ENCODE results near the gene MPL. TPM values are rescaled to one million over a fixed set of nuclear protein-coding genes. Genes with fewer than 3 reads are reported as not detected.
A peak's percentile ranks its signal among the peaks of the same experiment; 100 is the strongest.

The MPL gene
- total and polyA plus RNA-seq, 2 of the 8 experiments (the other 6 are each of a cell fraction or from before 2014, with no cell fraction given) = 0.08 TPM; not detected in 1

GRCh38 chr1:43358746-43359693, 21.4 kb downstream of the MPL start, which contains the start of gene CDC20 (continued):
- TF ChIP-seq TAF7 (optimal IDR thresholded peaks at IDR 0.05; ENCODE audit: borderline replicate concordance, low read depth, low read length) (peak; percentile 71), RAD21 (IDR thresholded peaks at IDR 0.05 in 1 of 2, conservative IDR thresholded peaks at IDR 0.05 in 1 of 2; ENCODE audit: low read depth in 2 of 2, low read length in 2 of 2) (no peak), RXRA (IDR thresholded peaks at IDR 0.05; ENCODE audit: insufficient read depth, low read depth, low read length) (no peak), BCL11A (IDR thresholded peaks at IDR 0.05; ENCODE audit: low read depth in 2 of 2, low read length in 2 of 2) (no peak), KDM1A (IDR thresholded peaks at IDR 0.05; ENCODE audit: borderline replicate concordance, low read length) (no peak), CREB1 (IDR thresholded peaks at IDR 0.05) (peak; percentile 43; the same call in 1 of the 2 replicates), SRF (IDR thresholded peaks at IDR 0.05; ENCODE audit: low read depth, low read length) (no peak), MAFK (IDR thresholded peaks at IDR 0.05; ENCODE audit: low read depth, low read length) (no peak), ZNF274 (IDR thresholded peaks at IDR 0.05; ENCODE audit: borderline replicate concordance, extremely low read depth, low read length) (no peak), ATF3 (IDR thresholded peaks at IDR 0.05; ENCODE audit: insufficient read depth, low read depth, low read length) (no peak), NANOG (IDR thresholded peaks at IDR 0.05; ENCODE audit: insufficient read depth, low read depth, low read length, poor library complexity, severe bottlenecking) (no peak), KDM5A (IDR thresholded peaks at IDR 0.05; ENCODE audit: low read length) (0 out of 2 replicates have a peak, but pooled peaks have one; percentile 39), KDM4A (IDR thresholded peaks at IDR 0.05; ENCODE audit: low read depth, low read length, severe bottlenecking) (peak; percentile 35), GABPA (IDR thresholded peaks at IDR 0.05; ENCODE audit: borderline replicate concordance, insufficient read depth, low read length) (0 out of 2 replicates have a peak, but pooled peaks have one; percentile 23)
